CD4-positive, alpha-beta T cell treated with Interleukin-21 for 1 hour (primary cell): ENCODE results near the gene SSR2.
"Not testable (repeated sequence)": the region's sequence is repeated elsewhere in the genome, so short reads cannot be mapped to it uniquely, and the experiment has no call there.

Experiments used
- DNase-seq: peaks from one replicate; pipeline ENCODE4 v3.0.0-alpha.2; 2020

Gene SSR2

GRCh38 chr1:155990005-155990739, 30.6 kb downstream of the SSR2 start:
- no peak for DNase-seq

- DNase-seq = peak; percentile 87
Measured at GRCh38 chr1:155989242-155990004, 31.3 kb downstream of the SSR2 start.

DNA sequence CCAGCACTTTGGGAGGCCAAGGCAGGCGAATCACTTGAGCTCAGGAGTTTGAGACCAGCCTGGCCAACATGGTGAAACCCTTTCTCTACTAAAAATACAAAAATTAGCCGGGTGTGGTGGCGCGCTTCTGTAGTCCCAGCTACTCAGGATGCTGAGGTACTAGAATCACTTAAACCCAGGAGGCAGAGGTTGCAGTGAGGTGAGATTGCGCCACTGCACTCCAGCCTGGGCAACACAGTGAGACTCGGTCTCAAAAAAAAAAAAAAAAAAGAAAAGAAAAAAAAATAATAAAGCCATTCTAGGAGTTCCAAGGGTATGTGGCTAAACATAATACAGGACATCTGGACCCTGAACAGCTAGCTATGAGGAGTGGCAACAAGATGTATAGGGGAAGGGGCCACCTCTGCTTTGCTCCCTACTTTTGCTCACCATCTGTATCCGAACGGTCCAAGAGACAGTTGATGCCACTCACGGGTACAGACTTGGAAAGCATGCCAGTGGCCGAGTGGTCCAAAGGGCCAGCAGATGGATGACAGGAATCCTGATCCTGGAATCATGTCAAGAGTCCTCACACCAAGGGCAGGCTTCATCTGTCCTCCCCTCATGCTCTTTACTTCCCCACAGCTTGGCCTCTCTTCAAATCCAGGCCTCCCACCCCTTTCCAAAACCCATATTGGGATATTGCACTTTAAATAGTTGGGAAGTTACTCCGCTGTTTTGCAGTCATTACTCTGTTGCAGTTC, 35.7 kb downstream of the SSR2 start:
- not testable (repeated sequence) for DNase-seq

GRCh38 chr1:155984341-155984740, 36.4 kb downstream of the SSR2 start:
- no peak for DNase-seq

DNA sequence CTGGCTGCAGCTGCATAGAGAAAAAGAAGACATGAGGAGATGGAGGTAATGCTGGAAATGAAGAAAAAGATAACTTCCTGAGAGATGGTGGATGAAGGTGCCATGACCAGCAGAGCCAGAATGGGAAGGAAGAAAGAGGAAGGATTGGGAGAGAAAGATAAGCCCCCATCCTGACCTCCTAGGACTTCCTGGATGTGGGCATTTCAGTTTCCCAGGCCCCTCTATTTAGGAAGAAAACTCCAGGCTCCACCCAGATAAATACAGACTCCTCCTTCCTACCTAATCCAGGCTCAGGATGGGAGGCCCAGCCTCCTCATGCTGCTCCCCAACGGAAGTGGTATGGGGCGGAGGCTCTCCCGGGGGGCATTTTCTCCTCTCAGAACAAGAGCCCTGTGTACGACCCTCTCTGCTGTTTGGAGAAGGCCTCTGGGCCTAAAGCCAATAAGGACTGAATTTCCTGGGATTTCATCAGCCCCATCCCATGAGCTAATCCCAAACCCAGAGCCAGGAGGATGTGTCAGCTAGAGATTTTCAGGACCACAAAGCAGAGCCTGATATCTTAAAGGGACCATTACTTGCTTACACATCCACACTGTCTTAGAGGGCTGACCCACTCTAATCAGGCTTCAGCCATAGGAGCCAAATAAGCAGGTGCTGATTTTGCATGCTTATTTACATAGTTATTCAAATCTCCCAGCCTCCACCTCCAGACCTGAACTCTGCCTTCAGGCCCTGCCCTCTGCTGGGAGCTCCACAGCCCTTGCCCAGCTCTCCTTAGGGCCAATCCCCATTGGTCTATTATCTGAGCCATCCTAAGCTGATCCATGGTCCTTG, 37.3 kb downstream of the SSR2 start:
- no peak for DNase-seq

DNA sequence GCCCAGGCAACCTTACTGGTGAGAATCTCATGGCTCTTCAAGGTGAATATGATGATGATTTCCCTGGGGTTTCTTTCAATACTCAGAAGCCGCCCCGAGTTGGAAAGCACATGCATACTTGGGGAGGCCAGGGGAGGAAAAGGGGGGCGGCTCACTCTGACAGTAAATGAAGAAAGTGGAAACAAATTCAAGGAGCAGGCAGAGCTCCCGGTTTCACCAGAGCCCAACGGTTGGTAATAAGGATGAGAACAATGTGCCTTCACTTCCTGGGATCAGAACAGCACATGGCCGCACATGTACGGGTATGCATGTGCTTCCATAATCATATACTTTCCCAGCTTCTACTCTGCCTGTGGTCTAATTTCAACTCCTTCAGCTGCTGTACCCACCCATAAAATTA, 38.6 kb downstream of the SSR2 start:
- DNase-seq = no peak

GRCh38 chr1:155981266-155982088, 39.3 kb downstream of the SSR2 start:
- peak; percentile 51 for DNase-seq

GRCh38 chr1:155979597-155980343, 41.0 kb downstream of the SSR2 start:
- DNase-seq = no peak

GRCh38 chr1:155978973-155979429, 41.8 kb downstream of the SSR2 start:
- no peak for DNase-seq

GRCh38 chr1:155978325-155978972, 42.3 kb downstream of the SSR2 start, which contains the start of gene ARHGEF2:
TSS of gene ARHGEF2 (minus strand) at chr1:155978547. CDS start at chr1:155978427, 120 bp downstream.
- peak; percentile 77 for DNase-seq

- peak; percentile 52 for DNase-seq
Measured at GRCh38 chr1:155977690-155978324, 42.9 kb downstream of the SSR2 start.

DNA sequence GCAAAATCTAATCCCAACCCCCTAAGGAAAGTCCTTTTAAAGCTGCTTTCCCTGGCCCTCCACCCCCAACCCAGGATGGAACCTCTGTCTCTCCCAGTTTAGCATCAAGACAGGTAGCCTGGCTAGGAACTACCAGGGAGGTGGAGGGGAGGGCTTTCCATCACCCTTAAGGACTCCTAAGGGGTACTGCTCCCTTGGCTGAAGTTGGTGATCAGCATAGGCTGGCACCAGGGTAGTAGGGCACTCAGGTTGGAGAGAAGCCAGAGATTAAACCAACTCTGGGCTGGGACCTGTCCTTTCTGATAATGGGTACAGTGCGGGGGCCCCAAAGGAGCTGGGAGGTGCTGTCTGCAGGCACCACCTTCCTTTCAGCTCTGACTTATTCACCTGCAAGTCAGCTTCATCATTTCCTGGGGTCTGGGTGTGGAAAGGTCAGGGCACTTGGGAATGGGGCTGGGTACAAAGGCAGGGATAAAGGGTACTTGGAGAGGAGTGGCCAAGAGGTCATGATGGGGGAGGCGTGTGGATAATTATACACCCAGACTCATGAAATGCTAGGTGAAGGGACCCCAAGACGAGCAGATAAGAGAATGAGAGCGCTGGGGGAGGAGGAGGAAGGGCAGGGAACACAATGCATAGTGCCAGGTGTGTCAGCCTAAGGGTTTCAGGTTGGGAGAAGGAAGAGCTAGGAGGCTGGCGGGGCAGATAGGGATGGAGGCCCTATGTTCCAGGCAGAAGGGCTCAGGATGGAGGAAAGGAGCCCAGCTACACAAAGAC, 43.6 kb downstream of the SSR2 start:
- no peak for DNase-seq

- DNase-seq = peak; percentile 73
Measured at GRCh38 chr1:155976062-155976912, 44.5 kb downstream of the SSR2 start.

- no peak for DNase-seq
Measured at GRCh38 chr1:155975375-155976061, 45.2 kb downstream of the SSR2 start.

DNA sequence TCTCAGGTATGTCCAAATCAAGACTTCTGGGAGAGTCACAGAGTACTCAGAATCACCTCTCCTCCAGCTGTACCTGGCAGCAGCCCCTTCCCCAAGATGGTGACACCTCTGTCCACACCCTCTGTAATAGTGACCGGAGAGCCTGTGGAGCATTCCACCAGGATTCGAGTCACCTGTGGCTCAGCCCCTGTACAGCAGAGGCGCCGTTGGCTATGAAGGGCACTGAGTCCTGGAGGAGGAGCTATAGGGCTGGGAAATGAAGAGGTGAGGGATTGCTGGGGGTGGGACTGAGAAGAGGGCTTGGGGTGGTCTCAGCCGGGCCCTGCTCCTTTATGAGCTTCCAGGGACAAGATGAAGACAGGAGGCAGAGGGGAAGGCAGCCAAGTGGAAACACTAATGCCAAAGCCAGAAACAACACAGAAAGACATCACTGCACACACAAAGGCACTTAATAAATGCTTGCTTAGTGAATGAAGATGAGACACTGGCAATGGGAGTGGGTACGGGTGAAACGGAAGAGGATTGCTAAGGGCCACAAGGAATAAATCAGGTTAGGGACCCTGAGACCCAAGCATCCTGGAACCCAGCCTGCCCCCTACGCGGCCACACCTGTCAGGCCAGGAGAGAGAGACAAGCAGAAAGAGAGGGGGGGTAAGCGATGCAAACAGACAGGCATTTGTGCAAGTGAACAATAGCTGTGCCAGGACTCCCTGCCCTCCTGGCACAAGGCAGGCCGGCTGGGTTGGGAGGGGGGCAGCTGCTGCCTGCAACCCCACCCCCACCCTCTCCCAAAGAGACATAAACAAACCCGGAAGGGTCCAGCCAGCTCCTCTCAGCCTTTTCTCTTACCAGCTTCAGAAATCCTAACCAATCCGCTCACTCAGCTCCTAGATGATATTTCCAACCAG, 46.3 kb downstream of the SSR2 start:
- no peak for DNase-seq

DNA sequence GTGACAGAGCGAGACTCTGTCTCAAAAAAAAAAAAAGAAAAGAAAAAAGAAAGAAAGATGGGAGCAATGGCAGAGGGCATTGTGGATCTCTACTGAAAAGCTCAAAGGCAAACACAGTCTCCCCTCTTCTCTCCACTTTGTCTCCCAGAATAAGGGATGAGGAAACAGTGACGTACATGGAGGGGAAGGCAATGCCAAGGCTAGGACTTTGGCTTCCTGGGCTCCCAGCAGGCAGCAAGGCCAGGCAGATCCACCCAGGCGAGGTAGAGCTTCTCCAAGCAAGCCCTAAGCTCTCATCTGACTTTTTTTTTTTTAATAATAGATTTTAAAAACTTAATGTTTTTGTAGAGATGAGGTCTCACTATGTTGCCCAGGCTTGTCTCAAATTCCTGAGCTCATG, 47.0 kb downstream of the SSR2 start:
- no peak for DNase-seq
